Measurements from ENCODE around the gene IP6K1.

IP6K1 gene

DNA sequence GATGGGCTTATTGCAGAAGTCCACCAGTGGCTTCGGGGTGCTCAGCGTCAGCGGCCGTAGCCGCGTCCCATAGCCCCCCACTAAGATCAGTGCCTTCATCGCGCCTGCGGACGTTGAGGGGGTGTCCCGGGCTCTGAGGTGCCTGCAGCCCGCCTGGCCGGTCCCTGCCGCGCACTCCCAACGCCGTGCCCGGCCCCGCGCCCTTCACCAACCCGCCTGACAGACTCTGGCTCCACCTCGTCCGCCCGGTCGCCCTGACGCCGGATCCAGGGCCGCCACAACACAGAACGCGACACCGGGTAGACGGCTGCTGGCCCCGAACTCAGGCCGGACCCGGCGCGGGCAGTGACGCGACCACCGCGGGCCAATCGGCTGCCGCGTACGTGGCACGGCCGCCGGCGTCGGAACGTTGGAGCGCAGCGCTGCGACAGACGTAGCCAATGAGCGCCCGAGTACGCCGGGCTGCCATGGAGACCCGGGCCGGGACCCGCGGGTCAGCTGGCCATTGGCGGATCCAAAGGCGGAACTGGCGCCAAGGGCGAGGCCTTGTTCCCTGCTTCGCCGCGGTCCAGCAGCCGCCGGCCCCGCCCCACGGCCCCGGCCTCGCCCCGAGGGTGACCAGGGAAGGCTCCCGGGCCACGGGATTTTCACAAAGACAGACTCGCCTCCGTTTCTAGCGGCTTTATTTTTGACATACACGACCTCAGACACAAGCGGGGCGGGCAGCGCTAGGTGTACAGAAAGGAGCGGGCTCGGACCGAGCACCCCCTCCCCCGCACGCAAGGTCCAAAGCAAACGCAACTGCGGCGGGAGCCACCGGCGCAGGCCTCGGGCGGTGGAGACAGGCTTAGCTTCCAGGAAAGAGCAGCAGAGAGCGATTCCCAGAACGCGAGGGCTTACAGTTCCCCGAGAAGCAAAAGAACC, 62.5 kb downstream of the IP6K1 start, which contains the start of gene GMPPB:
Gene GMPPB (minus strand): TSS at position 324 of the 924 bp plus-strand sequence. CDS start 225 bp downstream, at position 99.
- peak; percentile 93 for DNase-seq (ENCODE audit: low spot score)

DNA sequence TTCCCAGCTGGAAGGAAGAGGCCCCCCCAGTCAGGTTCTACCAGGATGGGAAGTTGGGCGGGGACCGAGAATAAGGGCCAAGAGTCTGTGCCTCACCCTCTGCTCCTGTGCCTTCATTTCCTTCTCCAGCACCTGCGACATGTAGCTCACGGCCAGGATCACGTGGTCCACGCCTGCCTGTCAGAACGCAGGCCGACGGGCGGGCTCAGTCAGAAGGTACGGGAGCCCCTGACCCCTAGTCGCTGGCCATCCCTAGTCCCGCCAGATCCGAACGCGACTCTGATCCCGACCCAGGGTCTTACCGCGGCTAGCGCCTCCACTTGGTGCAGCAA, 63.1 kb downstream of the IP6K1 start:
- peak; percentile 24 for DNase-seq (ENCODE audit: low spot score)

DNA sequence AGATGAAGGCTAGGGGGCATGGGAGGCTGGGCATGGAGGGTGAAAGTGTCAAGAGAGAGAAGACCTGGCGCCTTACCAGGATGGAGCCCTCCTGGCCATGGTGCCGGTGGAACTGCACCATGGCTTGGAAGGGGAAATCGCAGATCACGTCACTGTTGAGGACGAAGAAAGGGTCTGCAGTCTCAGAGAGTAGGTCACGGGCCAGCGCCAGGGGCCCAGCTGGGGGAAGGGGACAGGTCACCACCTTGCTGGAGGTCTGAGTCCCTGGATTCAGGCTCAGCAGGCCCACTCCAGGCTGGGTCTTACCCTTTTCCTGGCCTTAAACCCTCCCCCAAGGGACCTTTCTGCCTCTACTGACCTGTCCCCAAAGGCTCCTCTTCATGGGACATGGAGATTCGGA, 63.4 kb downstream of the IP6K1 start:
- no peak for DNase-seq (ENCODE audit: low spot score)

DNA sequence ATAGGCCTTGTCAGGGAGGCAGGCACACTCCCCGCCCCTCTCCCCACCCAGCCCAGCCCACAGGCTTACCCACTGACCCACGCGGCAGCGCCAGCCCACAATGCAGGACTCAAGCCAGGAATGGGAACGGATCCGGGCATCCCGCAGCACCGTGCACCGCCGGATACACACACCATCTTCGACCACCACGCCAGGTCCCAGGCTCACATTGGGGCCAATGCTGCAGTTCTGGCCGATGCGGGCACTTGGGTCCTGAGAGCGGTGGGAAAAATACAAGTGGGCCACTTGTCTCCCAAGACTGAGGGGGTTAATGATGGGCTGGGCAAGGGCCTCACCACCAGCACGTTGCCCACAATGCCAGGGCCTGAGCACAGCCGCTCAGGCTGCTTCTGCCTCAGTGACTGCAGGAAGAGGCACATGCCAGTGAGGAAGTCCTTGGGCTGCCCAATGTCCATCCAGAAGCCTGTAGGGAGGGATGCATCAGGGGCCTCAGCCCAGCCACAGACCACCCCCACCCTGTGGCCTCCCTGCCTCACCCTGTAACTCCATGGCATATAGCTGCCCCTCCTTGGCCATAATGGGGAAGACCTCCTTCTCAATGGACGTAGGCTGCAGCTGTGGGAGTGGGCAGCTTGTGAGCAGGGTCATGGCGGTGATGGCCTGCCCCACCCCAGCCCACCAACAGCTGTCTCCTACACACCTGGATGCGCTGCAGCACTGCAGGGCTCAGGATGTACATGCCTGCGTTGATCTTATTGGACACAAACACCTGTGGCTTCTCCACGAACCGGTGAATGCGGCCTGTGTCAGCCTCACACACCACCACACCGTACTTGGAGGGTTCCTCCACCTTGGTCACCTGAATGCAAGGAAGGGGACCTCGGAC, 64.2 kb downstream of the IP6K1 start:
- DNase-seq (ENCODE audit: low spot score) = no peak

DNA sequence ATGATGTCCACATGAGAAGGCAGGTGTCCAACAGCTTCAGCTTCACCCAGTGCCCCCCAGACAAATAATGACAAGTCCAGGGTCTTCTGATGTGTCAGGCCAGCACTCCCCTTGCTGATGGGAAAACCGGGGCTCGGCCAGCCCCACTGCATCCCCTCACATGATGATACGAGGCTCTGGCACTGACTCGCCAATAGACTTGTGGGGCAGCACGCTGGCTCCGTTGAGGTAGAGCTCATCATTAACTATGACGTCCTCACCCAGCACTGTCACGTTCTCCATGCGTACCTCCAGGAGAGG, 64.8 kb downstream of the IP6K1 start:
- DNase-seq (ENCODE audit: low spot score) = no peak

DNA sequence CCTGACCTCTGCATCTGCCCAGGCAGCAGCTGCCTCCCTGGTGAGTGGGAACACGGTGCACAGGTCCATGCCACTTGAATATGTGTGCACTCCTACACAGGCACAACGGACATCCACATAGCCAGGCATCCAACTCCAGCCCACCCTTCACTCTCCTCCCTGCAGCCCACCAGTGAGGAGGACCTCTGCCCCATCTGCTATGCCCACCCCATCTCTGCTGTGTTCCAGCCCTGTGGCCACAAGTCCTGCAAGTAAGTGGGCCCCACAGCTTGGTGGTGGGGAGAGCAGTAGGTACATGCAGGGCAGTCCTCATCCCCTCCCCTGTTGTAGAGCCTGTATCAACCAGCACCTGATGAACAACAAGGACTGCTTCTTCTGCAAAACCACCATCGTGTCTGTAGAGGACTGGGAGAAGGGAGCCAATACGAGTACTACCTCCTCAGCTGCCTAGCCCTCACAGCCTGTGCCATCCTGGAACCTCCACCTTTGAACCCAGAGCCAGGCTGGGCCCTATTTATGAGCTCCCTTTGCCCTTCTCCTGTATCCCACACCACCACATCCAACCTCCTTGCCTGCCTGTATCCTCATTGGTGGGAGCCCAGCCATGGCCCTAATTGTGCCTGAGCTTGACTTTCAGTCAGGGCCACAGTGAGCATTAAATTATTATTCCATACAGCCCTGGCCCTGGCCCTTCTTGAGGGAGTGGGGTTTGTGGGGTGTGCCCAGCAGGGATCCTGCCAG, 65.3 kb downstream of the IP6K1 start:
- no peak for DNase-seq (ENCODE audit: low spot score)

DNA sequence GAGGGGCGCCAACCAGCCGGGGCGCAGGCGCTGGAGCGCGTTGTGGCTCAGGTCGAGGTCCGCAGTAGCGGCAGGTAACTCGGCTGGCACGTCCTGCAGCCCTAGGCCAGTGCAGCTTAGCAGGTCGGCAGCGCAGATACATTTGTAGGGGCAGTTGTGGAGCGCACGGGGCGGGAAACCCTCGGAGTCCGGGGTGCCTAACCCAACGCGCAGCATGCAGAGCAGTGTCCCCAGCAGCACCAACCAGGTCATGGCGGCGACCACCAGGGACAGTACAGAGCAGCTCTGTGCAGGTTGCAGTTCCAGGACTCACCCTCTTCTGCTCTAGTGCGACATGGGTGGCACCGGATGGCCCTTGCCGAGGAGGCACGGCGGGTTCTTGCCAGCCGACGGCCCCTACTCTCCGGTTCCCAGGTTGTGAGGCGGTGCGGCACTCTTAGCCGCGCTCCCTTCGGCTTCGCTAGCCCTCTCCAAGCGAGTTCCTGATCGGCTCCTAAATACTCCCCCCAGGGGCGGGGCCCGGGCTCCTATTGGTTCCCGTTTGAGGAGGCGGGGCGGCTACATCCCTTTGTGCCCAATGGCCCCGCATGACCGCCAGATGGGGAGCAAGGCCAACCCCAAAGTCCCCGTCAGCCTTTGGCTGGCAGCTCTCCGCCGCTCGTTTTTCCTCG, 67.0 kb downstream of the IP6K1 start, which contains the start of gene AMIGO3:
Gene AMIGO3 (minus strand): TSS at position 471 of the 671 bp plus-strand sequence. CDS start 219 bp downstream, at position 252.
- peak; percentile 82 for DNase-seq (ENCODE audit: low spot score)

DNA sequence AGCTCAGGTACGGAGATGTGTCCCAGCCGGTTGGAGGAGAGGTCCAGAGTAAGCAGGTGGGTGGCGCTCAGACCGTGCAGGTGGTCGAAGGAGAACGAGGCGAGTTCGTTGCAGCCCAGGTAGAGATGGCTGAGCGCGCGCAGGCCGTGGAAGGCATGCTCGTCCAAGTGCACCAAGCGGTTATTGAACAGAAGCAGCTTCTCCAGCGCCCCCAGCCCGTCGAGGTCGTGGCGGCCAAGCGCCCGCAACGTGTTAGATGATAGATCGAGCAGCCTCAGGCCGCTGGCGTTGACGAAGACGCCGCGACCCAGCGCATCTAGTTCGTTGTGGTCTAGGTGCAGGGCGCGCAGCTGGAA, 67.5 kb downstream of the IP6K1 start:
- DNase-seq (ENCODE audit: low spot score) = no peak

DNA sequence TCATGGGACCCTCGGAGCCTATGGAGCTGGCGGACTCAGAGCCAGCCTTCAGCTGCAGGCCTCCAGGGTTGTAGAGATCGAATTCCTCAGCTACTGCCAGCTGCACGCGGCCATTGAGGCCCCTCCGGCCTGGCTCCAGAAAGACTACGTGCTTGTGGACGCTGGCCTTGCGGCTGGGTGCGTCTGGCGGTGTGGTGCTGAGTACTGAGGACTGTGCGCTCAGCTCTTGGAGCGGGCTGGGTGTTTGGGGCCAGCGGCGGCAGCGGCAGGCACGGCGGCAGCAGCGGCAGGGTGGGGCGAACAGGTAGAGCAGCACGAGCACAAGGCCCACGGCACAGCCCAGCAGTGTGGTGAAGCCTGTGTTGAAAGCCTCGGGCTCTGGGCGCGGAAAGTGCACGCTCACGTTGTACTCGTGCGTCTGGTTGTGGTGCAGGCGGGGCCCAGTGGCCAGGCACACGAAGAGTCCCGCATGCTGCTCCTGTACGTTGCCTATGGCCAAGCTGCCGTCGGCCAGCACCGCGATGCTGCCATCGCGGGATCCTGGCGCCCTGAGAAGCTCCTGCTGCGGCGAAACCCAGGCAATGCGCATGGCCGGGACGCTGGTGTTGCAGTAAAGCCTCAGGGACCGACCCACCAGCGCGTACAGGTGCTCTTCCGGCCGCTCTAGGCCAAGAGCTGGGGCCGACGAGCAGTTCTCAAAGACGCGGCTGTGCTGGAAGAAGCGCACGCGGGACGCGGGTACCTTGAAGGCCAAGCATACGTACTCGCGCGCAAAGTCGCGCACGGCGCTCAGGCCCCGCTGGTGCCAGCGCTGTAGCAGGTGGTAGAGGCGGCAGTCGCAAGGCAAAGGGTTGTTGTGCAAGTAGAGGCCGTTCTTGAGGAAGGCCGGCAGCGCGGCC, 68.1 kb downstream of the IP6K1 start:
- peak; percentile 2 for DNase-seq (ENCODE audit: low spot score)

DNA sequence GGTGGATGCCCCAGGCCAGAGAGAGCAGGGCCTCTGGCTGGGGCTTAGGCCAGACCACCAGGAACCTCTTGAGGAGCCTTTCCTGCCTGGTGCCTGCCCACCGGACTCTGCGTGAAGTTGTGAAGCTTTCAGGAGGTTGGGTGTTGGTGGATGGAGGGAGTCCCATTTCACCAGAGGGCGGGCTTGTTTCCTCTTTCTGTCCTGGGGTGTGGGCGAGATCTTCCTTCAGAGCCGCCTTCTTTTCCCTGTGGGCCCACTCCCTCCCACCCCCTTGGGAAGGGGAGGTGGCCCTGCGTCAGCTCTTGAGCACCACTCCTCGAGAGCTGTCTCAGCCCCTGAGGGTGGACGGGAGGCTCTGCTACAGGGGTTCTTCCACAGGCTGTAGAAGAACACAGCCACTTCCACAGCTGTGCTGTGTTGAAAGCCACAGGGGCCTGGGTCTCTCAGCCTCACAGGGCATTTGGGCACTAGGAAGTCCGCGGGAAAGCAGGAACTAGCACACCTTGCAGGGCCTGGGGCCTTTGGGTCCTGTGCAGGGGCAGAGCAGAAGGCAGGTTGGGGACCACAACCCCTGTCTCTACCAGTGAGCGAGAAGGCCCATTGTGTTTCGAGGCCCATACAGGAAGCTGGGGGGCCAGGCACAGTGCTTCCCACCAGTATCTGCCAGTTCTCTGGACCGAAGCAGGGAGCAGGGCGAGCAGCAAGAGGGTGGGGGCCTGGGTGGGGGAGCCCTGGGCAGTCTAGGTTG, 69.0 kb downstream of the IP6K1 start:
- DNase-seq (ENCODE audit: low spot score) = no peak

DNA sequence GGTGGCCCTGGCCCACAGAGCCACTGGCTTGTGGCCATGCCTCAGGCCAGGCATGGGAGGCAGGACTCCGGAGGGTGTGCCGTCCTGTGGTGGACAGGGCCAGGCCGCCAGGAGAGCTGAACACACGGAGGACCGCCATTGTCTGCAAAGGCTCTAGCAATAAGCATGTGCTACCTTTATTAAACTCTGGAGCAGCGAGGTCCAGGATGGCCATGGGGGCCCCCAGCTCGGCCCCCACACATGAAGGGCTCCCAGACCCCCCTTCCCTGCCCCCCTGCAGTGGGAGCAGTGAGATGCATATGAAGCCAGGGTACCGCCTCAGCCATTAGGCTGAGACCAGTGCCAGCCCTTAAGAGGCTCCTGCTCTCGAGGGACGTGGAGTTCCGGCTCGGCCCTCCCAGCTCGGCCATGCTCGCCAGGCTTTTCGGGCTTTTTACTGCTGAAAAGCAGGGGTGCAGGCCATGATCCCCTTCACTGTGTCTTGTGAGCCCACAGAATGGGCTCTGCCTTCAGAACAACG, 69.6 kb downstream of the IP6K1 start:
- no peak for DNase-seq (ENCODE audit: low spot score)

DNA sequence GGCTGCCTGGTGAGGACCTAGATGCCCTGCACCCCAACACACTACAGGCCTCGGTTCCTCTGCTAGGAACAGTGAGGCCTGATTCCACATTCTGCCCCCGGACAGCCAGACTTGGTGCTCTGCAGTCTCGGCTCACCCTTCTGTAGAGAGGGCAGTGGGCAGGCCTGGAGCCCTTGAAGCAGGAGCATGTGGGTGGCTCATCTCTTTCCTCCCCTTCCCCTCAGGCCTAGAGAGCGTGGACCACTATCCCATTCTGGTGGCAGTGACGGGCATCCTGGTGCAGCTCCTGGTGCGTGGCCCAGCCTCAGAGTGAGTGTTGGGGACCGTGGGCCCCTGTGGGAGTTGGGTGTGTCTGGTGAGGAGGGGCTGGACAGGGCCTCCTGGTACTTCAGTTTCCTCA, 70.2 kb downstream of the IP6K1 start:
- DNase-seq (ENCODE audit: low spot score) = no peak

DNA sequence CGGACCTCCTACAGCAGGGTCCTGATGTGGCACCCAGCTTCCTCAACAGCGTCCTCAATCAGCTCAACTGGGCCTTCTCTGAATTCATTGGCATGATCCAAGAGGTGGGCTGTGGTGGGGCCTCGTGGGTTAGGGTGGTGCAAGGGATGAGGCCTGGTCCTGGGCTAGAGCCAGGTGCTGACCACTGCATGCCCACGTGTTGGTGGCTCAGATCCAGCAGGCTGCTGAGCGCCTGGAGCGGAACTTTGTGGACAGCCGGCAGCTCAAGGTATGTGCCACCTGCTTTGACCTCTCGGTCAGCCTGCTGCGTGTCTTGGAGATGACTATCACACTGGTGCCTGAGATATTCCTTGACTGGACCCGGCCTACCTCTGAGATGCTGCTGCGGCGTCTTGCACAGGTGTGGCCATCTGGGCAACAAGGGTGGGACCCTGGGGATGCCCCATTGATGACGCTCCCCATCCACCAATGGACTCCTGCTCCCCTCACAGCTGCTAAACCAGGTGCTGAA, 70.7 kb downstream of the IP6K1 start:
- DNase-seq (ENCODE audit: low spot score) = no peak

DNA sequence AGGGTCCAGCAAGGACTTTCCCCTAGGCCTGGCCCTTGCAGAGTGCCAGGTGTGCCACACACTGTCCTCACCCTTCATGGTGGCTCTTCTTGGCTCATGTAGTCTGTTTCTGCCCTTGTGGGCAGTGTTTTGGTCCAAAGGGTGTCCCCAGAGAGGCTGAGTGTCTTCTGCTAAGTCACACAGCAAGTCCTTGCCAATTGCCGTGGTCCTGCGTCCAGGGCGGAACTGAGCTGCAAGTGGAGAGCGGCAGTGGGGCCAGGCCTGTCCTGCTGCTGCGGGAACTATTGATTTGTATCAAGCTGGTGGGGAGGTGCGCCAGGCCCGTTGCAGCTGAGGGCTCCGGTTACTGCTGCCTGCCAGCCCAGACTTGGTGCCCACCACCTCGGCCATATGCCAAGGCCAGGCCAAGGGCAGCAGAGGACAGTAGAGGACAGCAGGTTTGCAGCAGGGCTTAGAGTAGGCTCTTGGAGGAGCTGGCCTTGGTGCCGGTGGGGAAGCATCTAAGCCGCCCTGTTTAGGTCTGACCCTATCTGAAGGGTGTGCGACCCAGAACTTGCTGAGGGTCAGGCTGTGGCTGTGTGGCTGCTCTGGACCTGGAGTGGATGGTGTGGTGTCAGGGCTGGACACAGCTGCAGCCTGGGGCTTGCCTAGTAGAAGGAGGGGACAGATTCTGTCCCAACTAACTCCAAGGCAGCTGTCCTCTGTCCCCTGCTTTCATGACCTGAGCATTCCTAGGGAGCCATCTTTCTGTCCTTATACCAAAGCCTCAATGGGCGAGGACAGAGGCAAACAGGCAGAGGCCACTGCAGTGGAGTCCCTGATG, 71.4 kb downstream of the IP6K1 start:
- no peak for DNase-seq (ENCODE audit: low spot score)

DNA sequence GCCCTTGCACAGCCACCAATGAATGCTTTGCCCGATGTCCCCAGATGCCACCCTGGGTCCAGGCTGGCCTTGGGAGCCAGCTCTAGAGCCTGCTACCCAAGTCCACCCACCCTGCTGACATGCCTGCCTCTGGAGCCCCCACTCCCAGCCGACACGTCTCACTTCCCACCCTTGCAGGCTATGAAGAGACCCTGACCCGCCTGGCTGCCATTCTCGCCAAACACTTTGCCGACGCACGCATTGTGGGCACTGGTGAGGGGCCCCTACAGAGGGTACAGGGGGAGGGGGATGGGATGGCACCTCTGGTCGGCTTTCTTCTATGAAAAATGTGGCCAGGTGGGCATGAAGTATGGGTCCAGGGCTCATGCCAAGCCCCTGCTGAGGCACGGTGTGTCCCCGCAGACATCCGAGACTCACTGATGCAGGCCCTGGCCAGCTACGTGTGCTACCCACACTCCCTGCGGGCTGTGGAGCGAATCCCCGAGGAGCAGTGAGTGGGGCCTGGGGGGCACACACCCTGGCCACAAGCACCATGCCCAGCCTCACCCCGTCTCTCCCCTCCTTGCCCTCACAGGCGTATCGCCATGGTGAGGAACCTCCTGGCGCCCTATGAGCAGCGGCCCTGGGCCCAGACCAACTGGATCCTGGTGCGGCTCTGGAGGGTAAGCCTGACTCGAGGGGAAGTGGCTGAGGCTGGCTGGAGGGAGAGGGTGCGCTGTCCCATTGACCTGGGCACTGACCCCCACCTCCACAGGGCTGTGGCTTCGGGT, 72.8 kb downstream of the IP6K1 start:
- no peak for DNase-seq (ENCODE audit: low spot score)

DNA sequence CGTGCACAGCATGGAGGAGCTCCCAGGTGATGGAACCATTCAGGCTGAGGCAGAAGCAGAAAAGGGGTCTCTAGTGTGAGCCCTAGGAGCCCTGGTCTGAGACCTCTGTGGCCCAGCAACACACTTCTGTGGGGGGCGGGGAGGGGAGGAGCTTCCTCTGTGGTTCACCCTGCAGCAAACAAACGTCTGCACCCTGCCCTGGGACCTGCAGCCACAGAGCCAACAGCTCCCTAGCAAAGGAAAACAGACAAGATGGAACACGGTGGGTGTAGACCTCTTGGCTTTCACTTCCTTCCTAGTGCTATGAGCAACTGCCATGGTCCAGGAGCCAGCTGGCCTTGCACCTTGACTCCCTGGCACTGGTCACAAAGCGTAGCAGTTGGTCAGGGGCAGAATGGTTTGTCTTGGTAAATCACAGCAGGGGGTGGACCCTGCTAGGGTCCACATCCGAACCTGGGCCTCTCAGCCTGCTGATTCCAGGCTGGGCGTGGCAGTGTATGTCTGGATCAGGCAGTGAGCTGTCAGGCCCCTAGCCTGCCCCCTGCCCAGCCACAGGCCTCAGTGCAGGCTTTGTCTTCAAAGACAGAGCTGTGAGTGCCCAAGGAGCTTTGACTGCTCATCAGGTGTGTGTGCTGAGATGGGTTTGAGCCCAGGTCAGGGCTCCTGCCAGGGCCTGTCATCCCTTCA, 73.6 kb downstream of the IP6K1 start:
- DNase-seq (ENCODE audit: low spot score) = no peak

DNA sequence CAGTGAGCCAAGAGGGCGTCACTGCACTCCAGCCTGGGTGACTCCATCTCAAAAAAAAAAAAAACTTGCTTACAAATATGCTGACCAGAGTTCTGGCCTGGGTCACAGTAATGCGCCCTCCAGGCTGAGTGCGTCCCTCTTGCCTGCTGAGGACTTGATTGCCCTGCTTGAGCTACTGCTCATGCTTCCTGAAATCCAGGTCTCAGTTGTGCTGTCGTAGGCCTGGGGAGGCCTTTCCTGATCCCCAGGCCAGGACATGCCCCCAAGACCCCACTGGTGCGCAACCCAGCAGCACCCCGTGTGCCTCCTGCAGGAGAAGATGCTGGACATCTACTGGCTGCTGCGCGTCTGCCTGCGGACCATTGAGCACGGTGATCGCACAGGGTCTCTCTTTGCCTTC, 74.2 kb downstream of the IP6K1 start:
- DNase-seq (ENCODE audit: low spot score) = no peak

Data from kidney capillary endothelial cell (primary cell).